Type B pancreatic cell (in vitro differentiated cells): ENCODE results near the gene COL8A1. TPM values are rescaled to one million over a fixed set of nuclear protein-coding genes. Genes with fewer than 3 reads are reported as not detected.

Experiments used
- DNase-seq: peaks from one replicate; pipeline ENCODE4 v3.0.0; 2021; ENCODE audit warnings: mixed read lengths; ENCODE audit not compliant: unreplicated experiment; ENCODE audit errors: extremely low spot score
- H3K27ac Mint-ChIP-seq: 2 replicates; pipeline ENCODE4 v1.8.0; 2021; ENCODE audit warnings: mild to moderate bottlenecking, mixed read lengths
- H3K27me3 Mint-ChIP-seq: 2 replicates; pipeline ENCODE4 v1.8.0; 2021; ENCODE audit warnings: mixed read lengths
- H3K36me3 Mint-ChIP-seq: 2 replicates; pipeline ENCODE4 v1.8.0; 2021; ENCODE audit warnings: mixed read lengths
- H3K4me1 Mint-ChIP-seq: one replicate; pipeline ENCODE4 v1.8.0; 2021; ENCODE audit warnings: mixed read lengths; ENCODE audit not compliant: unreplicated experiment
- H3K4me3 Mint-ChIP-seq: 2 replicates; pipeline ENCODE4 v1.8.0; 2021; ENCODE audit warnings: mild to moderate bottlenecking, mixed read lengths
- H3K9me3 Mint-ChIP-seq: 2 replicates; pipeline ENCODE4 v1.8.0; 2021; ENCODE audit warnings: mixed read lengths
- CTCF ChIP-seq: fragments of 200-600 bp; sonication (generic); conservative IDR thresholded peaks from 2 replicates; pipeline ENCODE4 v1.5.0; 2021; ENCODE audit warnings: antibody characterized with exemption, mild to moderate bottlenecking
- total RNA-seq: library from RNA; stranded (reverse); gene quantifications from 2 replicates; pipeline ENCODE4 v1.2.1, GENCODE V29; 2021; ENCODE audit warnings: low replicate concordance

COL8A1 gene
- total RNA-seq, 1 donor from 2014 or later, result 2.6 TPM

GRCh38 chr3:99762901-99763300 is 124.5 kb downstream of the COL8A1 start:
- H3K4me1 Mint-ChIP-seq, result no peaks in the 10 kb centered on the region
- no peak overlapping the region for H3K27ac Mint-ChIP-seq
- TF ChIP-seq CTCF, result no peak
- no peaks in the 10 kb centered on the region for H3K9me3 Mint-ChIP-seq
- no peak overlapping the region for H3K4me3 Mint-ChIP-seq
- DNase-seq, result no peak
- H3K36me3 Mint-ChIP-seq, result no peaks in the 10 kb centered on the region
- H3K27me3 Mint-ChIP-seq, result peaks cover 19% of the 10 kb centered on the region

- Mint-ChIP-seq H3K27me3 (peaks cover 10% of the 10 kb centered on the region), H3K4me3 (no peak overlapping the region), H3K4me1 (no peaks in the 10 kb centered on the region), H3K9me3 (no peaks in the 10 kb centered on the region), H3K36me3 (no peaks in the 10 kb centered on the region), H3K27ac (no peak overlapping the region)
- DNase-seq, result no peak
- no peak for TF ChIP-seq CTCF
Measured at GRCh38 chr3:99764377-99764776, 126.0 kb downstream of the COL8A1 start.

GRCh38 chr3:99765042-99765942 is 126.9 kb downstream of the COL8A1 start:
- no peak for DNase-seq

GRCh38 chr3:99767291-99767690 is 128.9 kb downstream of the COL8A1 start:
- no peak for DNase-seq
- Mint-ChIP-seq H3K27ac (no peak overlapping the region), H3K4me1 (no peaks in the 10 kb centered on the region), H3K4me3 (no peak overlapping the region), H3K36me3 (no peaks in the 10 kb centered on the region), H3K9me3 (no peaks in the 10 kb centered on the region), H3K27me3 (no peaks in the 10 kb centered on the region)
- TF ChIP-seq CTCF, result no peak

More at GRCh38 chr3:99765042-99765942, 126.9 kb downstream of the COL8A1 start:
- H3K4me1 Mint-ChIP-seq, result no peaks in the 10 kb centered on the region
- H3K36me3 Mint-ChIP-seq, result no peaks in the 10 kb centered on the region
- H3K27ac Mint-ChIP-seq, result no peak overlapping the region
- H3K4me3 Mint-ChIP-seq, result no peak overlapping the region
- TF ChIP-seq CTCF, result no peak
- peaks cover 6% of the 10 kb centered on the region for H3K27me3 Mint-ChIP-seq
- no peaks in the 10 kb centered on the region for H3K9me3 Mint-ChIP-seq

- Mint-ChIP-seq H3K9me3 (no peaks in the 10 kb centered on the region), H3K4me3 (no peak overlapping the region), H3K36me3 (no peaks in the 10 kb centered on the region), H3K27me3 (no peaks in the 10 kb centered on the region), H3K27ac (no peak overlapping the region), H3K4me1 (no peaks in the 10 kb centered on the region)
- no peak for DNase-seq
- no peak for TF ChIP-seq CTCF
Measured at GRCh38 chr3:99768126-99768525, 129.7 kb downstream of the COL8A1 start.
